Measurements from ENCODE around the gene PATZ1.

The PATZ1 gene

GRCh38 chr22:31276426-31277167 lies 69.5 kb downstream of the PATZ1 start:
- TF ChIP-seq GATA1 (IDR thresholded peaks at IDR 0.05; ENCODE audit: low read depth, low read length) = no peak
- no peak for TF ChIP-seq POLR2A (IDR thresholded peaks at IDR 0.05; ENCODE audit: low read length)
- no peak for DNase-seq

Data from erythroblast (primary cell).